Gastroesophageal sphincter (tissue), 3 donors: ENCODE measurements around the gene NEDD4L.

Experiments
- POLR2A ChIP-seq, 2 donors: fragments of 450-650 bp; IDR thresholded peaks; one replicate each; pipeline ENCODE4 v1.6.1; 2017; ENCODE audit warnings: antibody characterized with exemption in 2 of 2, mild to moderate bottlenecking in 2 of 2, moderate library complexity in 1 of 2
- POLR2AphosphoS5 ChIP-seq: sonication (generic); formaldehyde crosslinking; IDR thresholded peaks from one replicate; pipeline ENCODE4 v1.6.1; 2017; ENCODE audit warnings: antibody characterized with exemption
- TF ChIP-seq, protein P1 (sequence below), 4 experiments: fragments of 200-600 bp in 2 of 4; fragments of 450-650 bp in 2 of 4; sonication (generic) in 1 of 4; IDR thresholded peaks; one replicate each; pipeline ENCODE4 v1.5.1; 2017 to 2019; ENCODE audit warnings: antibody characterized with exemption in 4 of 4, mild to moderate bottlenecking in 2 of 4, moderate library complexity in 2 of 4

DNA sequence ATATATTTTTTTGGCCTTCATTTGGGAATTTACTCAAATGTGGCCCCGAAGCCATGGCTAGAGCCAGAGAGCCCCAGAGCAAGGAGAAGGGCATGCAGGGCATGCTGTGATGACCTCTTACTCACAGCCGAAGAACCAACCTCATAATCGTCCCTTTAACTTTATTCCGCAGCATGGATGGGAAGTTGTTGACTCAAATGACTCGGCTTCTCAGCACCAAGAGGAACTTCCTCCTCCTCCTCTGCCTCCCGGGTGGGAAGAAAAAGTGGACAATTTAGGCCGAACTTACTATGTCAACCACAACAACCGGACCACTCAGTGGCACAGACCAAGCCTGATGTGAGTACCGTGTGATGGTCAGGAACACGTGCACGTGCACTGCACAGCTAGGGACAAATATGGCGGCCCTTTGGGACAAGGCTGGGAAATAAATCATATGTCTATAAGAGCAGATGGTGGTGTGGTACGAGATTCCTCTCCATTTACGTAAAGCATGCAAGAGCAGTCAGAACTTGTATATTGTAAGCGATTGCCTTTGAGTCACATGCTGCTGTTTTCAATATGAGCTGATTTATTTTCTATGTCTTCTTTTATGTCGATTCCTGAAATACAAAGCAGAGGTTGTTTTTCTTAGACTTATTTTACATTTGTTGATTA is 280.9 kb downstream of the NEDD4L start:
- TF ChIP-seq, protein P1, sequence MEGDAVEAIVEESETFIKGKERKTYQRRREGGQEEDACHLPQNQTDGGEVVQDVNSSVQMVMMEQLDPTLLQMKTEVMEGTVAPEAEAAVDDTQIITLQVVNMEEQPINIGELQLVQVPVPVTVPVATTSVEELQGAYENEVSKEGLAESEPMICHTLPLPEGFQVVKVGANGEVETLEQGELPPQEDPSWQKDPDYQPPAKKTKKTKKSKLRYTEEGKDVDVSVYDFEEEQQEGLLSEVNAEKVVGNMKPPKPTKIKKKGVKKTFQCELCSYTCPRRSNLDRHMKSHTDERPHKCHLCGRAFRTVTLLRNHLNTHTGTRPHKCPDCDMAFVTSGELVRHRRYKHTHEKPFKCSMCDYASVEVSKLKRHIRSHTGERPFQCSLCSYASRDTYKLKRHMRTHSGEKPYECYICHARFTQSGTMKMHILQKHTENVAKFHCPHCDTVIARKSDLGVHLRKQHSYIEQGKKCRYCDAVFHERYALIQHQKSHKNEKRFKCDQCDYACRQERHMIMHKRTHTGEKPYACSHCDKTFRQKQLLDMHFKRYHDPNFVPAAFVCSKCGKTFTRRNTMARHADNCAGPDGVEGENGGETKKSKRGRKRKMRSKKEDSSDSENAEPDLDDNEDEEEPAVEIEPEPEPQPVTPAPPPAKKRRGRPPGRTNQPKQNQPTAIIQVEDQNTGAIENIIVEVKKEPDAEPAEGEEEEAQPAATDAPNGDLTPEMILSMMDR (IDR thresholded peaks at IDR 0.05): no peak
- TF ChIP-seq POLR2AphosphoS5: no peak
- TF ChIP-seq POLR2A (IDR thresholded peaks at IDR 0.05): no peak
